Neutrophil (primary cell): ENCODE data around the gene CNKSR2.

Experiments
- H3K27ac ChIP-seq: fragments of 200-600 bp; sonication (generic); 2 replicates; pipeline ENCODE4 v1.5.1; 2016; ENCODE audit warnings: mild to moderate bottlenecking, moderate library complexity
- H3K27me3 ChIP-seq: fragments of 200-600 bp; sonication (generic); 2 replicates; pipeline ENCODE4 v1.6.0; 2016; ENCODE audit warnings: mild to moderate bottlenecking
- H3K36me3 ChIP-seq: fragments of 200-600 bp; sonication (generic); 2 replicates; pipeline ENCODE4 v1.5.1; 2017
- H3K4me1 ChIP-seq, 2 experiments: fragments of 200-600 bp in 1 of 2; sonication (generic) in 1 of 2; 1 replicate in 1 of 2; 2 replicates in 1 of 2; pipeline versions ENCODE4 v1.5.1 to v1.6.1; 2013 to 2016; ENCODE audit warnings: low read depth in 1 of 2, low read length in 1 of 2, mild to moderate bottlenecking in 1 of 2, moderate library complexity in 1 of 2; ENCODE audit not compliant: control insufficient read depth in 1 of 2, insufficient read depth in 1 of 2
- H3K4me3 ChIP-seq, 2 experiments: fragments of 200-600 bp in 1 of 2; sonication (generic) in 1 of 2; 1 replicate in 1 of 2; 2 replicates in 1 of 2; pipeline ENCODE4 v1.5.1; 2013 to 2016; ENCODE audit warnings: low read depth in 1 of 2, low read length in 1 of 2, mild to moderate bottlenecking in 1 of 2, moderate library complexity in 1 of 2
- H3K9me3 ChIP-seq: fragments of 200-600 bp; sonication (generic); 2 replicates; pipeline ENCODE4 v1.5.1; 2016
- TF ChIP-seq, protein P1 (sequence below): fragments of 200-600 bp; sonication (generic); IDR thresholded peaks from 2 replicates; pipeline ENCODE4 v1.5.1; 2016; ENCODE audit warnings: antibody characterized with exemption

CNKSR2 gene

DNA sequence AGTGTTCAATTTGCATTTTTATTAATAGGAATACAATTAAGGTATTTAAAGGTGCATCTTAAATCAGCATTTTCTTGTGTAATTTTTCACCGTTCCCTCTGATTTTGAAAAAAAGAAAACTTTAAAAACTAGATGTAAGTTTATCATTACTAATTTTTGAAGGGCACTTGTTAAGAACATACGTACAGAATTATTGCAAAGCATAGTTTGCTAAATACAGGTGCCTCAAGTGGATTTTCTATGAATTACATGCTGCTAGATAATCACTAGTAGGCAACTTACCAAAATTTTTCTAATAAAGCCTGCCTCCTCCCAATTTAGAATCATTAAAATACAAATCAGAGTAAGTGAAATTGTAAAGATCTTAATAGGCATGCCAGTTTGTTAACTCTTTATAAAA lies 8.5 kb downstream of the CNKSR2 start:
- H3K4me3 ChIP-seq = no peak overlapping the region
- TF ChIP-seq, protein P1, sequence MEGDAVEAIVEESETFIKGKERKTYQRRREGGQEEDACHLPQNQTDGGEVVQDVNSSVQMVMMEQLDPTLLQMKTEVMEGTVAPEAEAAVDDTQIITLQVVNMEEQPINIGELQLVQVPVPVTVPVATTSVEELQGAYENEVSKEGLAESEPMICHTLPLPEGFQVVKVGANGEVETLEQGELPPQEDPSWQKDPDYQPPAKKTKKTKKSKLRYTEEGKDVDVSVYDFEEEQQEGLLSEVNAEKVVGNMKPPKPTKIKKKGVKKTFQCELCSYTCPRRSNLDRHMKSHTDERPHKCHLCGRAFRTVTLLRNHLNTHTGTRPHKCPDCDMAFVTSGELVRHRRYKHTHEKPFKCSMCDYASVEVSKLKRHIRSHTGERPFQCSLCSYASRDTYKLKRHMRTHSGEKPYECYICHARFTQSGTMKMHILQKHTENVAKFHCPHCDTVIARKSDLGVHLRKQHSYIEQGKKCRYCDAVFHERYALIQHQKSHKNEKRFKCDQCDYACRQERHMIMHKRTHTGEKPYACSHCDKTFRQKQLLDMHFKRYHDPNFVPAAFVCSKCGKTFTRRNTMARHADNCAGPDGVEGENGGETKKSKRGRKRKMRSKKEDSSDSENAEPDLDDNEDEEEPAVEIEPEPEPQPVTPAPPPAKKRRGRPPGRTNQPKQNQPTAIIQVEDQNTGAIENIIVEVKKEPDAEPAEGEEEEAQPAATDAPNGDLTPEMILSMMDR = no peak
- no peaks in the 10 kb centered on the region for H3K27me3 ChIP-seq
- H3K9me3 ChIP-seq = no peaks in the 10 kb centered on the region
- H3K27ac ChIP-seq = no peak overlapping the region
- no peaks in the 10 kb centered on the region for H3K4me1 ChIP-seq
- no peaks in the 10 kb centered on the region for H3K36me3 ChIP-seq

DNA sequence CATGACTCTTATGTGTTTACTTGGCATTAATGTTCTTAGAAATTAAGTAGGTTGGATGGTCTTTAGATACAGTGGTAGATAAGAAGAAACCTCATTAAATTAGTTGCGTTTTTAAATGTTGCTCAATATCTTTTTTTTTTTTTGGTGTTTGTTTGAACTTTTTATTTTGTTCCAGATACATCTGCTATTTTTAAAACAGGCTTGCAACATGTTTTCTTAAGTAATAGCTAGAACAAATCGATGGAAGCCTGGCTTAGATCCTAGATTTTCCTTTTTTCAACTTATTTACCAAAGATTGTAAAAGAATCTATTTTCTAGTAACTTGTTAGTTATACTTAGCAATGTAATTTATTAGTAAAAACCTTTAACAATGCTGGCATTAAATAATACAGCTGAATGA lies 9.3 kb downstream of the CNKSR2 start:
- TF ChIP-seq, protein P1 = no peak
- no peaks in the 10 kb centered on the region for H3K36me3 ChIP-seq
- H3K27me3 ChIP-seq = no peaks in the 10 kb centered on the region
- no peak overlapping the region for H3K4me3 ChIP-seq
- no peaks in the 10 kb centered on the region for H3K4me1 ChIP-seq
- H3K27ac ChIP-seq = no peak overlapping the region
- H3K9me3 ChIP-seq = no peaks in the 10 kb centered on the region

DNA sequence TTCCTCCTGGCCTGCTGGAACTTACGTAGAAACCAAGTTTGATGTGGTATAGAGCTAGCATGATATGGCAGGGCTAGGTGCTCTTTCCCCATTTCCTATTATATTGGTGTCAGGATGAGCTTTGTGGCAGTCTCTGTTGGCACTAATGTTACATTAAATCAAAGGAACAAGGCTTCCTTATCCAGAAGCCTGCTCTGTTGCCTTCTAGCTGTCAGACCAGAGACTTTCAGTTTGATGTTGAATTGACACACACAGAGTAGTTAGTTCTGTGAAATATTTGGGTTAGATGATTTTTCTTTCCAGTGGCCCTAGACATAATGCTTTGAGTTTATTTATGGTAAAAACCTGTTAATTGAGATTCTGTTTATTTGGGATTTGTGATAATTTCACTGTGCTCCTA lies 10.0 kb downstream of the CNKSR2 start:
- no peak overlapping the region for H3K27ac ChIP-seq
- H3K9me3 ChIP-seq = no peaks in the 10 kb centered on the region
- H3K4me1 ChIP-seq = no peaks in the 10 kb centered on the region
- TF ChIP-seq, protein P1 = no peak
- no peak overlapping the region for H3K4me3 ChIP-seq
- no peaks in the 10 kb centered on the region for H3K27me3 ChIP-seq
- no peaks in the 10 kb centered on the region for H3K36me3 ChIP-seq

DNA sequence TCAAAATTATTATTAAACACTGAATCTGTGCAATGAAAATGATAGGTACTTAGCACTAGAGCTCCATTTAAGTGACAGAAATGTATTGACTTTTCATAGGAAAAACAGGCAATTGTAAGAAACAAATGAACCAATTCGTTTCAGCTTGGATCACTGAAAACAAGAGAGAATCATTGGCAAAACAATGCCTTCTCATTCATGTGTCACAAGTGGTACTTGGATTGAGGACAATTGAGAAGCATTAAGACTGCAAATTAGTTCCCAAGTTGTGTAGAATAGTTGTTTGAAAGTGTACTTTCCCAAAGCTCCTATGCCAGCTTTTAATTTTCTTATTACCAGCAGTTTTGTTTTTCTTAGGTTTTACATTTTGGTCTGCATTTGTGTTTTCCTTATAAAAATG lies 20.6 kb downstream of the CNKSR2 start:
- H3K4me3 ChIP-seq = no peak overlapping the region
- H3K27me3 ChIP-seq = no peaks in the 10 kb centered on the region
- no peaks in the 10 kb centered on the region for H3K9me3 ChIP-seq
- H3K4me1 ChIP-seq = no peaks in the 10 kb centered on the region
- H3K27ac ChIP-seq = no peak overlapping the region
- H3K36me3 ChIP-seq = no peaks in the 10 kb centered on the region
- TF ChIP-seq, protein P1 = no peak

DNA sequence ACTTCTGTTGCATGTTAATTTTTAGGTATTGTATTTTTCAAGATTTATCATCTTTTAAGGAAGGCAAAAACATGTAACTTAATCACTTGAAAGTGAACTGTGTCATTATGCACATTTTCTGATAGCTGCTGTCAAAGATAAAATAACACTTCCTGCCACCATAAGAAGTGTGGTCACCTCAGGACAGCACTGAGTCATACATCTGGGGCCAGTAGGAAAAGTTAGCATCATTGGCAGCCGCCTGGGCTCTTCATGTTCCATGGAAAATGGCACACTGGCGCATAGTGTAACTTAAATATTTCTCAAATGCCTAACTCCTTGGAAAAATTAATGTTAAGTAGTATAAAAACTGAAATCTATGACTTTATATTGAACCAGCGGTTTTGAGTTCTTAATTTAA lies 24.2 kb downstream of the CNKSR2 start:
- Histone ChIP-seq H3K9me3 (no peaks in the 10 kb centered on the region), H3K27me3 (no peaks in the 10 kb centered on the region), H3K27ac (no peak overlapping the region), H3K4me1 (no peaks in the 10 kb centered on the region), H3K36me3 (no peaks in the 10 kb centered on the region), H3K4me3 (no peak overlapping the region)
- TF ChIP-seq, protein P1 = no peak
